Measurements from ENCODE around the gene TWIST2.

The TWIST2 gene

DNA sequence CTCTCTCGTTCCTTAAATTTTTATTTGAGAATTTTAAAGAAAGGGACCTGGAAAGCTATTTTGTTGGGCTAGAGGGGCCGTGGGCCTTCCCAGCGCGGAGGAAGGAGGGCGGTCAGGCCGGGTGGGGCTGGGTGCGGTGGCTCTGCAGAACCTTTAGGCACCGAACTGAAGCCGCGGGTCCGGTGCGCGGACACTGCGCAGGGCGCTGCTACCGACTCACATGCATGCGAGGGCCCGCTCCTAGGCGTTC, 1.6 kb upstream of the TWIST2 start:
- H3K9me2 ChIP-seq (replicated peaks; ENCODE audit: low read depth, low read length): no peaks in the 10 kb centered on the region
- H3K4me2 ChIP-seq (ENCODE audit: low read depth, low read length, poor library complexity, severe bottlenecking): no peak overlapping the region
- H2AFZ ChIP-seq (ENCODE audit: low read length): no peak overlapping the region
- no peaks in the 10 kb centered on the region for H3K9me3 ChIP-seq (ENCODE audit: insufficient read depth, low read depth, low read length)
- no peaks in the 10 kb centered on the region for H3K27me3 ChIP-seq (ENCODE audit: insufficient read depth, low read length, poor library complexity, severe bottlenecking)
- no peaks in the 10 kb centered on the region for H3K79me2 ChIP-seq (ENCODE audit: insufficient read depth, low read length)
- no peak overlapping the region for H3K4me3 ChIP-seq (ENCODE audit: low read length, poor library complexity, severe bottlenecking)
- no peaks in the 10 kb centered on the region for H3F3A ChIP-seq (ENCODE audit: low read depth)
- H3K9ac ChIP-seq (ENCODE audit: low read depth, low read length, poor library complexity, severe bottlenecking): no peak overlapping the region
- TF ChIP-seq EZH2phosphoT487 (IDR thresholded peaks at IDR 0.05; ENCODE audit: borderline replicate concordance): no peak
- TF ChIP-seq, protein P1, sequence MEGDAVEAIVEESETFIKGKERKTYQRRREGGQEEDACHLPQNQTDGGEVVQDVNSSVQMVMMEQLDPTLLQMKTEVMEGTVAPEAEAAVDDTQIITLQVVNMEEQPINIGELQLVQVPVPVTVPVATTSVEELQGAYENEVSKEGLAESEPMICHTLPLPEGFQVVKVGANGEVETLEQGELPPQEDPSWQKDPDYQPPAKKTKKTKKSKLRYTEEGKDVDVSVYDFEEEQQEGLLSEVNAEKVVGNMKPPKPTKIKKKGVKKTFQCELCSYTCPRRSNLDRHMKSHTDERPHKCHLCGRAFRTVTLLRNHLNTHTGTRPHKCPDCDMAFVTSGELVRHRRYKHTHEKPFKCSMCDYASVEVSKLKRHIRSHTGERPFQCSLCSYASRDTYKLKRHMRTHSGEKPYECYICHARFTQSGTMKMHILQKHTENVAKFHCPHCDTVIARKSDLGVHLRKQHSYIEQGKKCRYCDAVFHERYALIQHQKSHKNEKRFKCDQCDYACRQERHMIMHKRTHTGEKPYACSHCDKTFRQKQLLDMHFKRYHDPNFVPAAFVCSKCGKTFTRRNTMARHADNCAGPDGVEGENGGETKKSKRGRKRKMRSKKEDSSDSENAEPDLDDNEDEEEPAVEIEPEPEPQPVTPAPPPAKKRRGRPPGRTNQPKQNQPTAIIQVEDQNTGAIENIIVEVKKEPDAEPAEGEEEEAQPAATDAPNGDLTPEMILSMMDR (conservative IDR thresholded peaks at IDR 0.05; ENCODE audit: low read length): no peak
- no peaks in the 10 kb centered on the region for H3K4me1 ChIP-seq (ENCODE audit: insufficient read depth, low read length, poor library complexity, severe bottlenecking)
- no peaks in the 10 kb centered on the region for H3K36me3 ChIP-seq (ENCODE audit: insufficient read depth, low read length)
- H4K20me1 ChIP-seq (ENCODE audit: insufficient read depth, low read length, poor library complexity, severe bottlenecking): no peaks in the 10 kb centered on the region

DNA sequence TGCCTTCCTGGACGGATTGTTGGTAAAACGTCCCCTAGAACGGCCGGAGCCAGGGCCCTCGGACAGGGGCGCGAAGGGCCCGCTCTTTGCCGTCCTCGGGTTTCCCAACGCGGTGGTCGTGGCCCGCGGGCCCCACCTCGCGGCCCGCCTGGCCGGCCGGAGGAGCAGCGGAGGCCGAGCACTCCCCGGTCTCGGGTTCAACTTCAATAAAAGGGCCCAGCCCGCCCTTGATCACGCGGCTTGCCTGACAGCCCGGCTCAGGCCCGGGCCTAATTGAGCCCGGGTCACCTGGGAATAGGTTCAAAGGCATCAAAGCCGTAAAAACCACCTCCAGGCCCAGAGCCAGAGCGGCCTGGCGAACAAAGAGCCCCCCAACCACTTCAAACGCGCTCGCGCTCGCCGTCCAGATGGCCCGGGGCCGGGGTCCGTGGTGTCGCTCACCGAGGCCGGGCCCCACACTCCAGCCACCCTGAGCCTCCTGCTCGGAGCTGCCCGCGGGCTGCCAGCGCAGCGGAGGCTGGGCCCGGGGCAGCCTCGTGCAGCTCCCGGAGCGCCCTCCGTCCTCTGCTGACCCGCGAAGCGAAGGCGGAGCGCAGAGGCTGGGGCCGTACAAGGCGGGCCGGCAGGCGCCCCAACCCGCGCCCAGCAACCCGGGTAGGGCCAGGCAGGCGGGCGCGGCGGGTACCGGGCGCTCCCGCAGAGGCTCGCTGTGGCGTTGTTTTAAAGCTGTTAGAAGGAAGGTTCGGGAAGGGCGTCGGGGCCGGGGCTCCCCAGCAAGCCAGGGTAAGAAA, 1.1 kb upstream of the TWIST2 start:
- Histone ChIP-seq H2AFZ (ENCODE audit: low read length) (no peak overlapping the region), H3K9ac (ENCODE audit: low read depth, low read length, poor library complexity, severe bottlenecking) (no peak overlapping the region), H4K20me1 (ENCODE audit: insufficient read depth, low read length, poor library complexity, severe bottlenecking) (no peaks in the 10 kb centered on the region), H3K4me3 (ENCODE audit: low read length, poor library complexity, severe bottlenecking) (no peak overlapping the region), H3K9me2 (replicated peaks; ENCODE audit: low read depth, low read length) (no peaks in the 10 kb centered on the region), H3K4me1 (ENCODE audit: insufficient read depth, low read length, poor library complexity, severe bottlenecking) (no peaks in the 10 kb centered on the region), H3K79me2 (ENCODE audit: insufficient read depth, low read length) (no peaks in the 10 kb centered on the region), H3K4me2 (ENCODE audit: low read depth, low read length, poor library complexity, severe bottlenecking) (no peak overlapping the region), H3K36me3 (ENCODE audit: insufficient read depth, low read length) (no peaks in the 10 kb centered on the region), H3K9me3 (ENCODE audit: insufficient read depth, low read depth, low read length) (no peaks in the 10 kb centered on the region), H3F3A (ENCODE audit: low read depth) (no peaks in the 10 kb centered on the region), H3K27me3 (ENCODE audit: insufficient read depth, low read length, poor library complexity, severe bottlenecking) (no peaks in the 10 kb centered on the region)
- TF ChIP-seq, protein P1 (conservative IDR thresholded peaks at IDR 0.05; ENCODE audit: low read length): no peak
- TF ChIP-seq EZH2phosphoT487 (IDR thresholded peaks at IDR 0.05; ENCODE audit: borderline replicate concordance): no peak

DNA sequence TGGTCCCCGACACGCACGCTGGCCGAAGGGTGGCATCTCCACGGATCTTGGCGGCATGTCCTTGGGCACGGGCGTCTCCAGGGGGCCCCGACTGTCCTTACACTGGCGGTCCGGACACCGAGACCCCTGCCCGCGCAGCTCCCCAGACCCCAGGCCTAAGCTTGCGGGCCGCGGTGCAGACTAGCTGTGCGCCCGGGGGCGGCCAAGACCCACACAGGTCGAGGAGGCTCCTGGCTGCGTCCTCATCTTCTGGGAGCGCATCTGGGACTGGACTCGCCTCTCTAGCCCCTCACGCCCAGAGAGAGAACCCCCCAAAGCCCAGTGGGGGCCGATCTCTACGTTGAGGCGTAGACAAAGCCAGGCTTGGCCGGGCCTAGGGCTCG, 475 bp upstream of the TWIST2 start:
- no peak overlapping the region for H3K4me3 ChIP-seq (ENCODE audit: low read length, poor library complexity, severe bottlenecking)
- H3K79me2 ChIP-seq (ENCODE audit: insufficient read depth, low read length): no peaks in the 10 kb centered on the region
- no peak overlapping the region for H3K9ac ChIP-seq (ENCODE audit: low read depth, low read length, poor library complexity, severe bottlenecking)
- no peaks in the 10 kb centered on the region for H4K20me1 ChIP-seq (ENCODE audit: insufficient read depth, low read length, poor library complexity, severe bottlenecking)
- H3F3A ChIP-seq (ENCODE audit: low read depth): no peaks in the 10 kb centered on the region
- no peaks in the 10 kb centered on the region for H3K27me3 ChIP-seq (ENCODE audit: insufficient read depth, low read length, poor library complexity, severe bottlenecking)
- TF ChIP-seq, protein P1 (conservative IDR thresholded peaks at IDR 0.05; ENCODE audit: low read length): no peak
- TF ChIP-seq EZH2phosphoT487 (IDR thresholded peaks at IDR 0.05; ENCODE audit: borderline replicate concordance): no peak
- no peak overlapping the region for H3K4me2 ChIP-seq (ENCODE audit: low read depth, low read length, poor library complexity, severe bottlenecking)
- H3K36me3 ChIP-seq (ENCODE audit: insufficient read depth, low read length): no peaks in the 10 kb centered on the region
- H3K9me2 ChIP-seq (replicated peaks; ENCODE audit: low read depth, low read length): no peaks in the 10 kb centered on the region
- no peaks in the 10 kb centered on the region for H3K4me1 ChIP-seq (ENCODE audit: insufficient read depth, low read length, poor library complexity, severe bottlenecking)
- H3K9me3 ChIP-seq (ENCODE audit: insufficient read depth, low read depth, low read length): no peaks in the 10 kb centered on the region
- no peak overlapping the region for H2AFZ ChIP-seq (ENCODE audit: low read length)

All from Loucy (cell line).